K562 (cell line): ENCODE data around the gene BRD3. TPM values are rescaled to one million over a fixed set of nuclear protein-coding genes. Genes with fewer than 3 reads are reported as not detected.

Experiments used
- ARID3A ChIP-seq: IDR thresholded peaks from 2 replicates; pipeline ENCODE4 v1.6.1; 2012; ENCODE audit warnings: low read depth, low read length, improper control_type of control experiment, borderline replicate concordance
- BRF1 ChIP-seq: IDR thresholded peaks from 3 replicates; pipeline ENCODE4 v1.6.1; 2011; ENCODE audit warnings: borderline replicate concordance, mild to moderate bottlenecking; ENCODE audit not compliant: insufficient read length; ENCODE audit errors: extremely low read depth
- FOXP4 ChIP-seq: sonication (generic); formaldehyde crosslinking; IDR thresholded peaks from 2 replicates; pipeline ENCODE4 v1.8.0; 2022; ENCODE audit warnings: mild to moderate bottlenecking, missing genetic modification reagents, borderline replicate concordance
- HNRNPL ChIP-seq: fragments of 200-400 bp; formaldehyde crosslinking; IDR thresholded peaks from 2 replicates; pipeline ENCODE4 v1.6.1; 2017; ENCODE audit warnings: low read depth, mild to moderate bottlenecking, low read length
- ID3 ChIP-seq, 2 experiments: fragments of 250-450 bp in 1 of 2; fragments of 450-650 bp in 1 of 2; sonication (Bioruptor Pico) in 1 of 2; IDR thresholded peaks; 2 replicates each; pipeline versions ENCODE4 v1.6.1 to v1.8.0; 2016 to 2021; ENCODE audit warnings: mild to moderate bottlenecking in 2 of 2, moderate library complexity in 2 of 2, missing compliant biosample characterization in 1 of 2, missing genetic modification characterization in 1 of 2
- NFE2 ChIP-seq: IDR thresholded peaks from 2 replicates; pipeline ENCODE4 v1.6.1; 2014; ENCODE audit warnings: antibody characterized with exemption, low read depth
- TCF15 ChIP-seq: fragments of 250-450 bp; sonication (Bioruptor Pico); IDR thresholded peaks from 2 replicates; pipeline ENCODE4 v1.8.0; 2022; ENCODE audit warnings: moderate library complexity, mild to moderate bottlenecking, inconsistent platforms
- THAP12 ChIP-seq: fragments of 250-450 bp; sonication (Bioruptor Pico); IDR thresholded peaks from 2 replicates; pipeline ENCODE4 v1.9.0; 2021; ENCODE audit warnings: mild to moderate bottlenecking, inconsistent platforms
- ZMIZ1 ChIP-seq, 2 experiments: fragments of 150-350 bp in 1 of 2; IDR thresholded peaks; 2 replicates each; pipeline ENCODE4 v1.6.1; 2012 to 2016; ENCODE audit warnings: low read depth in 2 of 2, low read length in 2 of 2, mild to moderate bottlenecking in 1 of 2, moderate library complexity in 1 of 2
- polyA plus RNA-seq, 8 experiments: library from polyadenylated mRNA; depleted of rRNA in 4 of 8; stranded (reverse) in 5 of 8; unstranded in 3 of 8; fragments of >200 nt; fragmentation: Nextera tagmentation in 2 of 8; fragmentation: Illumina TruSeq in 1 of 8; extraction: Ambion mirVana in 2 of 8; extraction: Trizol in 1 of 8; gene quantifications; 2 replicates each; pipeline versions ENCODE4 v1.2.1 to v1.2.3, GENCODE V29; 2011 to 2014; ENCODE audit warnings: inconsistent platforms in 1 of 8, missing spikeins in 1 of 8
- total RNA-seq, 7 experiments: library from RNA; depleted of rRNA in 6 of 7; stranded (reverse); fragments of >200 nt in 6 of 7; fragmentation: Illumina TruSeq in 2 of 7; extraction: Trizol in 2 of 7; gene quantifications; 2 replicates each; pipeline versions ENCODE4 v1.2.1 to v1.2.3, GENCODE V29; 2011 to 2021; ENCODE audit warnings: low replicate concordance in 1 of 7

BRD3 gene
- total and polyA plus RNA-seq, 9 of the 15 experiments (the other 6 are each of a cell fraction or from before 2014, with no cell fraction given) = 0.82 to 37.1 (median 4.2) TPM

GRCh38 chr9:134071149-134071548 lies 3.3 kb upstream of the BRD3 start (continued):
- TF ChIP-seq FOXP4 (CRISPR knock-in tag) = no peak
- no peak for TF ChIP-seq ARID3A
- TF ChIP-seq TCF15 (CRISPR knock-in tag) = no peak
- TF ChIP-seq BRF1 = no peak
- no peak for TF ChIP-seq ID3 (CRISPR knock-in tag; IDR thresholded peaks at IDR 0.05)
- TF ChIP-seq ID3 (tag; IDR thresholded peaks at IDR 0.05) = no peak
- TF ChIP-seq NFE2 = no peak
- TF ChIP-seq HNRNPL = no peak
- no peak for TF ChIP-seq ZMIZ1 (IDR thresholded peaks at IDR 0.05; ENCODE audit: low read depth in 2 of 2, low read length in 2 of 2)
- TF ChIP-seq THAP12 = no peak
